SH-SY5Y (cell line): Measurements from ENCODE around the gene HEPHL1.

ENCODE experiments used
- GATA2 ChIP-seq: IDR thresholded peaks from 2 replicates; pipeline ENCODE4 v1.6.1; 2011; ENCODE audit warnings: mild to moderate bottlenecking, low read depth, low read length
- GATA3 ChIP-seq: IDR thresholded peaks from 2 replicates; pipeline ENCODE4 v1.6.1; 2011; ENCODE audit warnings: low read depth, mild to moderate bottlenecking, low read length, moderate library complexity

GRCh38 chr11:93983542-93984195 lies 37.5 kb upstream of the HEPHL1 start:
- TF ChIP-seq GATA2 (no peak), GATA3 (no peak)
